LNCaP clone FGC (cell line): ENCODE measurements around the gene RASIP1.

Experiments
- DNase-seq: peaks from one replicate; pipeline ENCODE4 v3.0.0-alpha.2; 2011; ENCODE audit warnings: low read depth
- H3K4me3 ChIP-seq: 2 replicates; pipeline ENCODE4 v1.5.1; 2011; ENCODE audit warnings: mild to moderate bottlenecking, low read depth, low read length, control low read depth
- TF ChIP-seq, protein P1 (sequence below): IDR thresholded peaks from 2 replicates; pipeline ENCODE4 v1.5.1; 2012; ENCODE audit warnings: mild to moderate bottlenecking; ENCODE audit not compliant: control insufficient read depth, insufficient read depth; ENCODE audit errors: extremely low read depth

RASIP1 gene

DNA sequence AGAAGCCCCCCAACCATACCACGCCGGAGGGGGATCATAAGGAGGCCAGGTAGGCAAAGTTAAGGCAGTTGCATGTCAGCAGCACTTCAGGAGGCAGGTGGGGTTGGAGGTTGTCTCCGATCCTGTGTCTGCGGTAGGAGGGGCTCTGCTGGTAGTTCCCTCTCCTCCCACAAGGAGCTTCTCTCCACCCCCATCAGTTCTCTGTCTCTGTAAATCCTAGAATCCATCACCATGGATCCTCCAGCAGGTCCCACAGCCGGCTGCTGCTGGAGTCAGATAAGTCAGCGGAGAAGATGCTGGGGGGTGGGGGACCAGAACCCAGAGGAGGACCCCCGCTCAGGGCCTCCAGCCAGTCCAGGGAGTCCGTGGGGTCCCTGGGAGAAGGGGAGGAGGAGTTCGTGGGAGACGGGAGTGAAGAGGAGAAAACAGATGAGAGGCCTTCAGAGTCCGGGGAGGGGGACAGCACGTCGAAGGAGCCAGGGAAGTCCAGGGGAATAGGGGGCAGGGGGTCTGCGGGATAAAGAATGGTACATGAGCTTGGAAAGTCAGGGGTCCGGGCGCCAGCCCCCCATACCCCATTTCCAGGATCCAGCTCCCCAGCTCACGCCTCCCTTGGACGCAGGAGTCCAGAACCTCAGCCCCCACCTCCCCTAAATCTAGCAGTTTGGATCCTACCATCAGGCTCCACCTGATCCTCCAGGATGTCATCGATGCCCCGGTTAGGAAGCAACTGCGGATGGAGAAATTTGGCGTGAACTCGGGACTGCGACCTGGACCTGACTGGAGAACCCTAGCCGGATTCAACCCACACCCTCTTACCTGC lies 27.2 kb downstream of the RASIP1 start:
- H3K4me3 ChIP-seq = peak overlapping the region; percentile 69
- TF ChIP-seq, protein P1, sequence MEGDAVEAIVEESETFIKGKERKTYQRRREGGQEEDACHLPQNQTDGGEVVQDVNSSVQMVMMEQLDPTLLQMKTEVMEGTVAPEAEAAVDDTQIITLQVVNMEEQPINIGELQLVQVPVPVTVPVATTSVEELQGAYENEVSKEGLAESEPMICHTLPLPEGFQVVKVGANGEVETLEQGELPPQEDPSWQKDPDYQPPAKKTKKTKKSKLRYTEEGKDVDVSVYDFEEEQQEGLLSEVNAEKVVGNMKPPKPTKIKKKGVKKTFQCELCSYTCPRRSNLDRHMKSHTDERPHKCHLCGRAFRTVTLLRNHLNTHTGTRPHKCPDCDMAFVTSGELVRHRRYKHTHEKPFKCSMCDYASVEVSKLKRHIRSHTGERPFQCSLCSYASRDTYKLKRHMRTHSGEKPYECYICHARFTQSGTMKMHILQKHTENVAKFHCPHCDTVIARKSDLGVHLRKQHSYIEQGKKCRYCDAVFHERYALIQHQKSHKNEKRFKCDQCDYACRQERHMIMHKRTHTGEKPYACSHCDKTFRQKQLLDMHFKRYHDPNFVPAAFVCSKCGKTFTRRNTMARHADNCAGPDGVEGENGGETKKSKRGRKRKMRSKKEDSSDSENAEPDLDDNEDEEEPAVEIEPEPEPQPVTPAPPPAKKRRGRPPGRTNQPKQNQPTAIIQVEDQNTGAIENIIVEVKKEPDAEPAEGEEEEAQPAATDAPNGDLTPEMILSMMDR = no peak
- DNase-seq = no peak

DNA sequence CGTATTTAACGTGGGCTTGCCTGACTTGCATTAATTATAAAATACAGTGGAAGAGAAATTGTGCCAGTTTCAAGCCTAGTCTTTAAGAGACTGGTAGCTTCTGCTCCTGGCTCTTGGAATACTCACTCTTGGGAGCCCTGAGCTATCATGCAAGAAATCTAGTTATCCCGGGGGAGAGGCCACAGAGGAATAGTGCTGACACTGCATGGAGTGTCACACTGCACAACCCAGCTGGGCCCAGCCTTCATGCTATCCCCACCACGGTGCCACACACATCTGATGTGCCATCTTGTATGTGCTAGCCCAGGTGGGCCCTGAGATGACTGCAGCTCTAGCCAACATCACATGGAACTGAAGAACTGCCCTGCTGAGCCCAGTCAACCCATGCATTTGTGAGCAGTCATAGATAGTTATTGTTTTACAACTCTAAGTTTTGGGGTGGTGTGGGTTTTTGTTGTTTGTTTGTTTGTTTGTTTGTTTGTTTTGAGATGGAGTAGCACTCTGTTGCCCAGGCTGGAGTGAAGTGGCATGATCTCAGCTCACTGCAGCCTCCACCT lies 29.2 kb downstream of the RASIP1 start:
- TF ChIP-seq, protein P1 = no peak
- no peak overlapping the region for H3K4me3 ChIP-seq
- no peak for DNase-seq

DNA sequence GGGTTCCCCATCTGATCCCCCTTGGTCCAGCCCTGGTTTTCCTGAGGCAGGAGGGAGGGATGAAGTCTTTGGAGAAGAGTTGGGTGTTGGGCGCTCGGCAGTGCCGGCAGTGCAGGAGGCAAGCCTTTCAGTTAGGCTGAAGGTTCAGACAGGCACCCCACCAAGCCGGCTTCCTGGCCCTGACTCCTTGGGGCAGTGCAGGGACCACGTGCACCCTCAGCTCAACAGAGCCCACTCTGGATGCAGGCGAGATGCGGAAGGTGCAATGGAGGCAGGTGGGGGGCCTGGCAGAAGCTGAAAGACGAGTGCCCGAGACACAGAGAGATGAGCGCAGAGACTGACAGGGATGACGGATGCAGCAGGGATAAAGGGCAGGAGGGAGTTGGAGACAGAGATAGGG lies 31.9 kb downstream of the RASIP1 start:
- no peak for DNase-seq
- TF ChIP-seq, protein P1 = no peak
- H3K4me3 ChIP-seq = no peak overlapping the region

DNA sequence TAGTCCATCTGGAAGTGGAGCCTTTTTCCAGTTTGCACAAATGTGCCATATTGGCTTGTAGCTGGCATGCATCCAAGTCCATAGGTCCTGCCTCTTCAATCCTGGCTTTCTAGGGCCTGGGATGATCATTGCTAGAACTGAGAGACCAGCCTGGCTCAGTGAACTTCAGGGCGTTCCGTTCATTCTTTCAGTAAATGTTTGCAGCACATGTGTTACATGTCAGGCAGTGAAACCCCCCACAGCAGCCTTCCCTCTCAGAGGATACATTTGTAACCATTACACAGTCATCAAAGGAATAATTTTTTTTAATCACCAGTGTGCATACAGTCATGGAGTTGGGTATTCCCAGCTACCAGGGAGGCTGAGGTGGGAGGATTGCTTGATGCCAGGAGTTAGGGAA lies 35.0 kb downstream of the RASIP1 start:
- no peak for DNase-seq
- H3K4me3 ChIP-seq = no peak overlapping the region
- TF ChIP-seq, protein P1 = no peak

DNA sequence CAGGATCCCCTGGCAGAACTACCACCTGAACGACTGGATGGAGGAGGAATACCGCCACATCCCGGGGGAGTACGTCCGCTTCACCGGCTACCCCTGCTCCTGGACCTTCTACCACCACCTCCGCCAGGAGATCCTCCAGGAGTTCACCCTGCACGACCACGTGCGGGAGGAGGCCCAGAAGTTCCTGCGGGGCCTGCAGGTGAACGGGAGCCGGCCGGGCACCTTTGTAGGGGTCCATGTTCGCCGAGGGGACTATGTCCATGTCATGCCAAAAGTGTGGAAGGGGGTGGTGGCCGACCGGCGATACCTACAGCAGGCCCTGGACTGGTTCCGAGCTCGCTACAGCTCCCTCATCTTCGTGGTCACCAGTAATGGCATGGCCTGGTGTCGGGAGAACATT lies 37.1 kb downstream of the RASIP1 start:
- H3K4me3 ChIP-seq = no peak overlapping the region
- no peak for DNase-seq
- TF ChIP-seq, protein P1 = no peak

DNA sequence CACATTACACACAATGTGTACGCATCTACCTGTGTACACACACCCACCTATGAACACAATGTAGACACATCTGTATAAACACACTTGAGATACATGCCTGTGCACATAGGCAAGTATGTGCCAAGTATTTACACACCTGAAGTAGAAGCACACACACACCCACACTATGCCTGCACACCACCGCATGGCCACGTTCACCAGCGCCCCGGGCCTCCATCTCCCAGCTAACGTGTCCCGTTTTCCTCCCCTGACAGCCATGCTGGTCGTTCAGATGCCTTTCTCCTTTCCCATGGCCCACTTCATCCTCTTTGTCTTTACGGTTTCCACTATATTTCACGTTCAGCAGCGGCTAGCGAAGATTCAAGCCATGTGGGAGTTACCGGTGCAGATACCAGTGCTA lies 37.7 kb downstream of the RASIP1 start:
- DNase-seq = no peak
- H3K4me3 ChIP-seq = no peak overlapping the region
- TF ChIP-seq, protein P1 = no peak

DNA sequence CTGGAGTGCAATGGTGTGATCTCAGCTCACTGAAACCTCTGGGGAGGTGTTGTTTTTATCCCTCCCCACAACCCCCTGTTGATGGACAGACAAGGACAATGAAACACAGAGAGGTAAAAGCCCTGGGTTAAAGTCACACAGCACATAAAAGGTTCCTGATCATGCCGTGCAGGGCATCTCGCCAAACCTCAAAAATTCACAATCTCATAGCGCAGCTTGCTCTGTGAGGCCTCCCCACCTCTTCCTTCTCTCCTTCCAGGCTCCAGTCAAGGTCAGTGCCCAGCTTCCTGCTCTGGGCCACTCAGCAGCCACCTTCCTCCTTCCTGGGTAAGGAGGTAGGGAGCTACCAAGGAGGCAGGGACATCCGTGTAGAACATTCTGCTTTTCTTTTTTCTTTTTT lies 42.4 kb downstream of the RASIP1 start:
- no peak for DNase-seq
- TF ChIP-seq, protein P1 = no peak
- no peak overlapping the region for H3K4me3 ChIP-seq
